ENCODE results near the gene SAMD4B. TPM values are rescaled to one million over a fixed set of nuclear protein-coding genes. Genes with fewer than 3 reads are reported as not detected.

SAMD4B gene
- total and polyA plus RNA-seq, 9 of the 15 experiments (the other 6 are each of a cell fraction or from before 2014, with no cell fraction given): 3.4 to 90.5 (median 38.0) TPM

DNA sequence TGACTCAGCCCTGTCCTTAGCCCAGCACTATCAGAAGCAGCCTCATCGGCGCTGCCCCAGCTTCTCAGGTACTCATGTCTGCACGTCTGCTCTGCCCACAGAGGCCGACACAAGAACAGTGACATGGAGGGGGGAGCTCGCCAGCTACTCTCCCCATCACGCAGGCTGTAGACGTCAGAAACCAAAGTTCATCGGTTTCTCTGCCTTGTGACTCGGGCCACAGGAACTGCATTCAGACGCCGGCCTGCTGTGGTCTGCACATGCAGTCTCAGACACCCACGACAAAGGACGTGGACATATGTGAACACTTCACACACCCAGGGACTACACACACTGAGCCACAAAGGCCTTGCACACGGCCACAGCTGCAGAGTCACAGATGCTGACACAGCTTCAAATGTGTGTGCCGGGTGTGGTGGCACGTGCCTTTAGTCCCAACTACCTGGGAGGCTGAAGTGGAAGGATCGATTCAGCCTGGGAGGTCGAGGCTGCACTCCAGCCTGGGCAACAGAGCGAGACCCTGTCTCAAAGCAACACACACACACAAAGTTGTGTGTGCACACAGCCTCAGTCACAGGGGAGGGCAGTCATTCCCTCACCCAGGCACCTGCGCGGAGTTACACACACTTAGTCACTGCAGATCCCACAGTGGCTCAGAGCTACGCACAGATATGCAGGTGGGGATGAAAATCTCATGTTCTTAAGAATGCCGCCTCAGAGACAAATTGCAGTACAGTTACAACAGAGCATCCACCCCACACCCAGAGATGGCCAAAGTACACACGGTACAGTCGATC, 59.5 kb downstream of the SAMD4B start (continued):
- TF ChIP-seq, protein P1, sequence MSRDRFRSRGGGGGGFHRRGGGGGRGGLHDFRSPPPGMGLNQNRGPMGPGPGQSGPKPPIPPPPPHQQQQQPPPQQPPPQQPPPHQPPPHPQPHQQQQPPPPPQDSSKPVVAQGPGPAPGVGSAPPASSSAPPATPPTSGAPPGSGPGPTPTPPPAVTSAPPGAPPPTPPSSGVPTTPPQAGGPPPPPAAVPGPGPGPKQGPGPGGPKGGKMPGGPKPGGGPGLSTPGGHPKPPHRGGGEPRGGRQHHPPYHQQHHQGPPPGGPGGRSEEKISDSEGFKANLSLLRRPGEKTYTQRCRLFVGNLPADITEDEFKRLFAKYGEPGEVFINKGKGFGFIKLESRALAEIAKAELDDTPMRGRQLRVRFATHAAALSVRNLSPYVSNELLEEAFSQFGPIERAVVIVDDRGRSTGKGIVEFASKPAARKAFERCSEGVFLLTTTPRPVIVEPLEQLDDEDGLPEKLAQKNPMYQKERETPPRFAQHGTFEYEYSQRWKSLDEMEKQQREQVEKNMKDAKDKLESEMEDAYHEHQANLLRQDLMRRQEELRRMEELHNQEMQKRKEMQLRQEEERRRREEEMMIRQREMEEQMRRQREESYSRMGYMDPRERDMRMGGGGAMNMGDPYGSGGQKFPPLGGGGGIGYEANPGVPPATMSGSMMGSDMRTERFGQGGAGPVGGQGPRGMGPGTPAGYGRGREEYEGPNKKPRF (IDR thresholded peaks at IDR 0.05; ENCODE audit: low read depth, low read length): no peak
- TF ChIP-seq NR2F6 (CRISPR knock-in tag; IDR thresholded peaks at IDR 0.05) (0 out of 2 replicates have a peak, but pooled peaks have one; percentile 37), FUS (optimal IDR thresholded peaks at IDR 0.05; ENCODE audit: low read depth, low read length) (no peak), NCOA4 (IDR thresholded peaks at IDR 0.05; ENCODE audit: partially characterized antibody) (no peak), TOE1 (IDR thresholded peaks at IDR 0.05; ENCODE audit: borderline replicate concordance) (no peak), TOE1 (CRISPR knock-in tag; IDR thresholded peaks at IDR 0.05; ENCODE audit: borderline replicate concordance, low read depth) (0 out of 2 replicates have a peak, but pooled peaks have one; percentile 70), WHSC1 (IDR thresholded peaks at IDR 0.05; ENCODE audit: low read length) (no peak), HIVEP1 (CRISPR knock-in tag; IDR thresholded peaks at IDR 0.05) (no peak), ZNF316 (IDR thresholded peaks at IDR 0.05) (peak; percentile 71), BHLHE40 (IDR thresholded peaks at IDR 0.05; ENCODE audit: low read length) (peak; percentile 78), CEBPB (tag; IDR thresholded peaks at IDR 0.05) (no peak), TBP (optimal IDR thresholded peaks at IDR 0.05; ENCODE audit: low read depth, low read length) (no peak), ZNF253 (CRISPR knock-in tag; conservative IDR thresholded peaks at IDR 0.05) (no peak), RNF219 (CRISPR knock-in tag; IDR thresholded peaks at IDR 0.05) (no peak), SIN3A (IDR thresholded peaks at IDR 0.05; ENCODE audit: borderline replicate concordance in 2 of 2, control insufficient read depth in 1 of 2, low read depth in 2 of 2, low read length in 2 of 2) (no peak), ZNF121 (CRISPR knock-in tag; conservative IDR thresholded peaks at IDR 0.05) (peak; percentile 79), C11orf30 (IDR thresholded peaks at IDR 0.05; ENCODE audit: low read depth) (peak; percentile 69; the same call in 1 of the 2 replicates)
- TF ChIP-seq, protein P2, sequence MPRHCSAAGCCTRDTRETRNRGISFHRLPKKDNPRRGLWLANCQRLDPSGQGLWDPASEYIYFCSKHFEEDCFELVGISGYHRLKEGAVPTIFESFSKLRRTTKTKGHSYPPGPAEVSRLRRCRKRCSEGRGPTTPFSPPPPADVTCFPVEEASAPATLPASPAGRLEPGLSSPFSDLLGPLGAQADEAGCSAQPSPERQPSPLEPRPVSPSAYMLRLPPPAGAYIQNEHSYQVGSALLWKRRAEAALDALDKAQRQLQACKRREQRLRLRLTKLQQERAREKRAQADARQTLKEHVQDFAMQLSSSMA (CRISPR knock-in tag; IDR thresholded peaks at IDR 0.05): no peak
- TF ChIP-seq, protein P3, sequence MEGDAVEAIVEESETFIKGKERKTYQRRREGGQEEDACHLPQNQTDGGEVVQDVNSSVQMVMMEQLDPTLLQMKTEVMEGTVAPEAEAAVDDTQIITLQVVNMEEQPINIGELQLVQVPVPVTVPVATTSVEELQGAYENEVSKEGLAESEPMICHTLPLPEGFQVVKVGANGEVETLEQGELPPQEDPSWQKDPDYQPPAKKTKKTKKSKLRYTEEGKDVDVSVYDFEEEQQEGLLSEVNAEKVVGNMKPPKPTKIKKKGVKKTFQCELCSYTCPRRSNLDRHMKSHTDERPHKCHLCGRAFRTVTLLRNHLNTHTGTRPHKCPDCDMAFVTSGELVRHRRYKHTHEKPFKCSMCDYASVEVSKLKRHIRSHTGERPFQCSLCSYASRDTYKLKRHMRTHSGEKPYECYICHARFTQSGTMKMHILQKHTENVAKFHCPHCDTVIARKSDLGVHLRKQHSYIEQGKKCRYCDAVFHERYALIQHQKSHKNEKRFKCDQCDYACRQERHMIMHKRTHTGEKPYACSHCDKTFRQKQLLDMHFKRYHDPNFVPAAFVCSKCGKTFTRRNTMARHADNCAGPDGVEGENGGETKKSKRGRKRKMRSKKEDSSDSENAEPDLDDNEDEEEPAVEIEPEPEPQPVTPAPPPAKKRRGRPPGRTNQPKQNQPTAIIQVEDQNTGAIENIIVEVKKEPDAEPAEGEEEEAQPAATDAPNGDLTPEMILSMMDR (IDR thresholded peaks at IDR 0.05 in 2 of 3, conservative IDR thresholded peaks at IDR 0.05 in 1 of 3; ENCODE audit: insufficient read depth in 2 of 3, low read depth in 1 of 3, low read length in 3 of 3): no peak
- TF ChIP-seq, protein P4, sequence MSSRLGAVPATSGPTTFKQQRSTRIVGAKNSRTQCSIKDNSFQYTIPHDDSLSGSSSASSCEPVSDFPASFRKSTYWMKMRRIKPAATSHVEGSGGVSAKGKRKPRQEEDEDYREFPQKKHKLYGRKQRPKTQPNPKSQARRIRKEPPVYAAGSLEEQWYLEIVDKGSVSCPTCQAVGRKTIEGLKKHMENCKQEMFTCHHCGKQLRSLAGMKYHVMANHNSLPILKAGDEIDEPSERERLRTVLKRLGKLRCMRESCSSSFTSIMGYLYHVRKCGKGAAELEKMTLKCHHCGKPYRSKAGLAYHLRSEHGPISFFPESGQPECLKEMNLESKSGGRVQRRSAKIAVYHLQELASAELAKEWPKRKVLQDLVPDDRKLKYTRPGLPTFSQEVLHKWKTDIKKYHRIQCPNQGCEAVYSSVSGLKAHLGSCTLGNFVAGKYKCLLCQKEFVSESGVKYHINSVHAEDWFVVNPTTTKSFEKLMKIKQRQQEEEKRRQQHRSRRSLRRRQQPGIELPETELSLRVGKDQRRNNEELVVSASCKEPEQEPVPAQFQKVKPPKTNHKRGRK (tag; IDR thresholded peaks at IDR 0.05): no peak

Measured in K562 (cell line).